Endothelial cell of umbilical vein (primary cell): ENCODE data around the gene SYNE1. TPM values are rescaled to one million over a fixed set of nuclear protein-coding genes. Genes with fewer than 3 reads are reported as not detected.

Experiments
- BruUV-seq: library from RNA; stranded (reverse); fragments of 400-500 nt; replicated peaks from 2 replicates; lab custom pipeline; 2021; lab: Mats Ljungman, UMichigan
- CTCF ChIA-PET: fragments of 300-600, 350-600 bp; sonication (Branson Sonifier 250); formaldehyde crosslinking; loops from one replicate; lab custom pipeline; 2021; ENCODE audit warnings: antibody characterized with exemption, inconsistent platforms; lab: Charles Lee
- POLR2A ChIA-PET: fragments of 300-600, 350-600 bp; sonication (Branson Sonifier 250); formaldehyde crosslinking; loops from one replicate; lab custom pipeline; 2021; ENCODE audit warnings: antibody characterized with exemption, inconsistent platforms; lab: Charles Lee
- DNase-seq: peaks from one replicate; pipeline ENCODE4 v3.0.0-alpha.2; 2011; ENCODE audit warnings: low read depth, low spot score
- FAIRE-seq: peaks from 2 replicates; lab custom pipeline; 2011; peaks lifted over from hg19 to GRCh38; lab: Jason Lieb, UNC
- H2AFZ ChIP-seq: 2 replicates; pipeline ENCODE4 v1.6.0; 2012; ENCODE audit warnings: low read depth, low read length, control low read depth, inconsistent platforms
- H3K27ac ChIP-seq: 2 replicates; pipeline ENCODE4 v1.5.1; 2011; ENCODE audit warnings: low read depth, mild to moderate bottlenecking, control low read depth, low read length, moderate library complexity; ENCODE audit not compliant: insufficient read depth
- H3K27me3 ChIP-seq, 2 experiments: 2 replicates each; pipeline versions ENCODE4 v1.6.0 to v1.6.1; 2011; ENCODE audit warnings: low read length in 2 of 2, mixed read lengths in 1 of 2; ENCODE audit not compliant: control insufficient read depth in 2 of 2, insufficient read depth in 2 of 2
- H3K36me3 ChIP-seq, 2 experiments: 2 replicates in 1 of 2; 3 replicates in 1 of 2; pipeline ENCODE4 v1.5.1; 2011; ENCODE audit warnings: low read length in 2 of 2, mild to moderate bottlenecking in 1 of 2, moderate library complexity in 1 of 2; ENCODE audit not compliant: control insufficient read depth in 2 of 2, insufficient read depth in 2 of 2; ENCODE audit errors: extremely low read depth in 1 of 2
- H3K4me1 ChIP-seq: 3 replicates; pipeline ENCODE4 v1.5.1; 2011; ENCODE audit warnings: mild to moderate bottlenecking, low read length; ENCODE audit not compliant: control insufficient read depth, insufficient read depth; ENCODE audit errors: extremely low read depth
- H3K4me2 ChIP-seq: 2 replicates; pipeline ENCODE4 v1.6.1; 2011; ENCODE audit warnings: low read length, control low read depth, mixed read lengths; ENCODE audit not compliant: insufficient read depth
- H3K4me3 ChIP-seq, 3 experiments: fragments of 200-600 bp in 1 of 3; sonication (generic), shearing (Covaris generic) in 1 of 3; replicated peaks in 1 of 3; 2 replicates each; pipeline ENCODE4 v1.5.1; 2011 to 2016; ENCODE audit warnings: control low read depth in 3 of 3, low read length in 3 of 3, mild to moderate bottlenecking in 2 of 3, inconsistent platforms in 1 of 3, low read depth in 1 of 3, moderate library complexity in 1 of 3; ENCODE audit not compliant: insufficient read depth in 1 of 3
- H3K79me2 ChIP-seq: 2 replicates; pipeline ENCODE4 v1.6.0; 2012; ENCODE audit warnings: low read length, inconsistent platforms; ENCODE audit not compliant: control insufficient read depth, insufficient read depth
- H3K9ac ChIP-seq: replicated peaks from 2 replicates; pipeline ENCODE3; 2011; ENCODE audit warnings: low read length, control low read depth; ENCODE audit not compliant: insufficient read depth; ENCODE audit errors: extremely low read depth
- H3K9me1 ChIP-seq: replicated peaks from 3 replicates; pipeline ENCODE4 v1.6.0; 2011; ENCODE audit warnings: mild to moderate bottlenecking, low read length; ENCODE audit not compliant: control insufficient read depth, insufficient read depth; ENCODE audit errors: extremely low read depth
- H3K9me3 ChIP-seq: replicated peaks from 2 replicates; pipeline ENCODE4 v1.5.1; 2012; ENCODE audit warnings: low read length, inconsistent platforms; ENCODE audit not compliant: control insufficient read depth, insufficient read depth
- H4K20me1 ChIP-seq: replicated peaks from 2 replicates; pipeline ENCODE3; 2011; ENCODE audit warnings: mild to moderate bottlenecking, low read length; ENCODE audit not compliant: control insufficient read depth, insufficient read depth; ENCODE audit errors: extremely low read depth
- CTCF ChIP-seq, 2 donors: IDR thresholded peaks; 1 replicate in 1 of 2; 2 replicates in 1 of 2; pipeline ENCODE4 v1.5.1; 2011; ENCODE audit warnings: low read length in 2 of 2, mild to moderate bottlenecking in 2 of 2, moderate library complexity in 2 of 2, control low read depth in 1 of 2, inconsistent platforms in 1 of 2, low read depth in 1 of 2; ENCODE audit not compliant: insufficient read depth in 1 of 2; ENCODE audit errors: extremely low read depth in 1 of 2
- EZH2 ChIP-seq: IDR thresholded peaks from 2 replicates; pipeline ENCODE4 v1.6.1; 2012; ENCODE audit warnings: borderline replicate concordance, low read depth, mild to moderate bottlenecking, moderate library complexity, low read length, inconsistent platforms; ENCODE audit not compliant: severe bottlenecking
- FOS ChIP-seq: IDR thresholded peaks from 2 replicates; pipeline ENCODE4 v1.6.1; 2011; ENCODE audit warnings: mild to moderate bottlenecking, low read length, moderate library complexity, borderline replicate concordance; ENCODE audit not compliant: insufficient read depth
- GATA2 ChIP-seq: IDR thresholded peaks from 2 replicates; pipeline ENCODE4 v1.7.0; 2011; ENCODE audit warnings: low read depth, mild to moderate bottlenecking, moderate library complexity, mixed read lengths, low read length; ENCODE audit not compliant: insufficient read length, insufficient read depth
- JUN ChIP-seq: IDR thresholded peaks from 2 replicates; pipeline ENCODE4 v1.6.1; 2011; ENCODE audit warnings: borderline replicate concordance, low read depth; ENCODE audit not compliant: insufficient read length, insufficient read depth
- MAX ChIP-seq: IDR thresholded peaks from 2 replicates; pipeline ENCODE4 v1.6.1; 2011; ENCODE audit not compliant: insufficient read depth, insufficient read length
- MYC ChIP-seq: IDR thresholded peaks from one replicate; pipeline ENCODE4 v1.6.1; 2011; ENCODE audit warnings: mild to moderate bottlenecking, low read depth, low read length
- POLR2A ChIP-seq: IDR thresholded peaks from 2 replicates; pipeline ENCODE4 v1.6.1; 2012; ENCODE audit warnings: low read depth, mild to moderate bottlenecking, control low read depth, low read length
- POLR2AphosphoS5 ChIP-seq: IDR thresholded peaks from 2 replicates; pipeline ENCODE4 v1.6.1; 2012; ENCODE audit warnings: low read depth, mild to moderate bottlenecking, control low read depth, low read length, moderate library complexity; ENCODE audit not compliant: insufficient read depth
- dilution Hi-C: fragments of 300-500 bp; cut with MboI; formaldehyde crosslinking; loops from one replicate; pipeline ENCODE4 v1.15.0; 2019; ENCODE audit warnings: low sequenced_read_pairs; ENCODE audit not compliant: extremely low pct_ligation_motif_present
- intact Hi-C: fragments of 100-400 bp; cut with micrococcal nuclease; formaldehyde crosslinking; loops from one replicate; pipeline ENCODE4 v1.10.0; 2022
- polyA plus RNA-seq, 4 experiments: library from polyadenylated mRNA; depleted of rRNA in 3 of 4; stranded (reverse) in 3 of 4; unstranded in 1 of 4; fragments of >200 nt; gene quantifications; 2 replicates each; pipeline versions ENCODE4 v1.2.1 to v1.2.3, GENCODE V29; 2011 to 2012; ENCODE audit warnings: missing spikeins in 1 of 4
- total RNA-seq: library from RNA; stranded (reverse); gene quantifications from 2 replicates; pipeline ENCODE4 v1.2.3, GENCODE V29; 2021

The SYNE1 gene
- total and polyA plus RNA-seq, 2 donors (not counting 3 experiments of a cell fraction or from before 2014, with no cell fraction given) = 26.5 to 52.3 TPM

- H3K4me2 ChIP-seq = no peak overlapping the region
- H3K9ac ChIP-seq = no peak overlapping the region
- no peaks in the 10 kb centered on the region for H3K79me2 ChIP-seq
- DNase-seq (no peak), FAIRE-seq (no peak)
- ChIA-PET CTCF (interaction anchor here (2.2 to 5.9 kb wide), 2 partner anchors 26 to 333 kb away, joined by 13 to 67 read pairs; no protein-coding TSS in a partner anchor), POLR2A (no interaction called here)
- no peaks in the 10 kb centered on the region for H3K36me3 ChIP-seq
- peaks cover 46% of the 10 kb centered on the region for H3K4me1 ChIP-seq
- BruUV-seq = no TSS peak
- no peak overlapping the region for H3K4me3 ChIP-seq
- H3K27me3 ChIP-seq = no peaks in the 10 kb centered on the region
- TF ChIP-seq FOS (no peak), MYC (no peak), POLR2AphosphoS5 (no peak), GATA2 (no peak), MAX (no peak), CTCF (IDR thresholded peaks at IDR 0.05; ENCODE audit: extremely low read depth in 1 of 2, insufficient read depth in 1 of 2, low read depth in 1 of 2, low read length in 2 of 2) (no peak), POLR2A (no peak), EZH2 (no peak), JUN (no peak)
- H3K9me1 ChIP-seq = no peaks in the 10 kb centered on the region
- no peaks in the 10 kb centered on the region for H4K20me1 ChIP-seq
- no peak overlapping the region for H3K27ac ChIP-seq
- no peaks in the 10 kb centered on the region for H3K9me3 ChIP-seq
- H2AFZ ChIP-seq = no peak overlapping the region
- dilution Hi-C loops = no loop called here
- intact Hi-C loops = loop anchor here (5.0 kb wide), 2 partner anchors 126 to 646 kb away; partner anchors contain the start of gene RMND1
Measured at GRCh38 chr6:152098683-152099082, 538.5 kb downstream of the SYNE1 start.
